OCI-LY3 (cell line): ENCODE results near the gene SAPCD2.

Source experiments
- H2AFZ ChIP-seq: fragments of 200-600, 300-600 bp; shearing (Covaris generic); 2 replicates; pipeline ENCODE4 v1.6.0; 2014; ENCODE audit warnings: antibody characterized with exemption, low read depth, low read length
- H3K27ac ChIP-seq: fragments of 200-600, 300-600 bp; sonication (generic); 2 replicates; pipeline ENCODE4 v1.5.1; 2014; ENCODE audit warnings: mild to moderate bottlenecking, low read length, moderate library complexity, mixed read lengths
- H3K27me3 ChIP-seq: fragments of 200-600, 300-600 bp; sonication (generic); 2 replicates; pipeline ENCODE4 v1.6.1; 2014; ENCODE audit warnings: low read depth, low read length, mixed read lengths
- H3K36me3 ChIP-seq: fragments of 200-600, 300-600 bp; sonication (generic); replicated peaks from 2 replicates; pipeline ENCODE3; 2014; ENCODE audit warnings: low read depth, low read length, mixed read lengths
- H3K4me1 ChIP-seq: fragments of 300-600, 200-600 bp; sonication (generic); 2 replicates; pipeline ENCODE4 v1.6.1; 2014; ENCODE audit warnings: low read length, mixed read lengths
- H3K4me2 ChIP-seq: fragments of 200-600, 300-600 bp; sonication (generic); 2 replicates; pipeline ENCODE4 v1.6.1; 2014; ENCODE audit warnings: low read length, mixed read lengths
- H3K4me3 ChIP-seq: fragments of 300-600, 200-600 bp; sonication (generic); 2 replicates; pipeline ENCODE4 v1.5.1; 2014; ENCODE audit warnings: antibody characterized with exemption, mild to moderate bottlenecking, low read length, moderate library complexity
- H3K79me2 ChIP-seq: fragments of 300-600, 200-600 bp; shearing (Covaris generic); 2 replicates; pipeline ENCODE4 v1.6.1; 2014; ENCODE audit warnings: mild to moderate bottlenecking, low read length, mixed read lengths
- H3K9ac ChIP-seq: fragments of 300-600, 200-600 bp; shearing (Covaris generic); 2 replicates; pipeline ENCODE4 v1.6.0; 2014; ENCODE audit warnings: mild to moderate bottlenecking, low read length, moderate library complexity
- H3K9me3 ChIP-seq: fragments of 200-600, 300-600 bp; shearing (Covaris generic); 2 replicates; pipeline ENCODE4 v1.6.1; 2014; ENCODE audit warnings: low read length, mixed read lengths; ENCODE audit not compliant: insufficient read depth
- H4K20me1 ChIP-seq: fragments of 200-600, 300-600 bp; sonication (generic); 2 replicates; pipeline ENCODE4 v1.6.1; 2016; ENCODE audit warnings: low read length, mixed read lengths; ENCODE audit not compliant: insufficient read depth
- CTCF ChIP-seq: fragments of 200-600, 300-600 bp; sonication (generic); IDR thresholded peaks from 2 replicates; pipeline ENCODE4 v1.5.1; 2014; ENCODE audit warnings: antibody characterized with exemption, low read length, low read depth
- EZH2phosphoT487 ChIP-seq: fragments of 200-600 bp; shearing (Covaris generic); IDR thresholded peaks from 2 replicates; pipeline ENCODE4 v1.6.1; 2018; ENCODE audit warnings: antibody characterized with exemption, mixed run types, low read depth

SAPCD2 gene

DNA sequence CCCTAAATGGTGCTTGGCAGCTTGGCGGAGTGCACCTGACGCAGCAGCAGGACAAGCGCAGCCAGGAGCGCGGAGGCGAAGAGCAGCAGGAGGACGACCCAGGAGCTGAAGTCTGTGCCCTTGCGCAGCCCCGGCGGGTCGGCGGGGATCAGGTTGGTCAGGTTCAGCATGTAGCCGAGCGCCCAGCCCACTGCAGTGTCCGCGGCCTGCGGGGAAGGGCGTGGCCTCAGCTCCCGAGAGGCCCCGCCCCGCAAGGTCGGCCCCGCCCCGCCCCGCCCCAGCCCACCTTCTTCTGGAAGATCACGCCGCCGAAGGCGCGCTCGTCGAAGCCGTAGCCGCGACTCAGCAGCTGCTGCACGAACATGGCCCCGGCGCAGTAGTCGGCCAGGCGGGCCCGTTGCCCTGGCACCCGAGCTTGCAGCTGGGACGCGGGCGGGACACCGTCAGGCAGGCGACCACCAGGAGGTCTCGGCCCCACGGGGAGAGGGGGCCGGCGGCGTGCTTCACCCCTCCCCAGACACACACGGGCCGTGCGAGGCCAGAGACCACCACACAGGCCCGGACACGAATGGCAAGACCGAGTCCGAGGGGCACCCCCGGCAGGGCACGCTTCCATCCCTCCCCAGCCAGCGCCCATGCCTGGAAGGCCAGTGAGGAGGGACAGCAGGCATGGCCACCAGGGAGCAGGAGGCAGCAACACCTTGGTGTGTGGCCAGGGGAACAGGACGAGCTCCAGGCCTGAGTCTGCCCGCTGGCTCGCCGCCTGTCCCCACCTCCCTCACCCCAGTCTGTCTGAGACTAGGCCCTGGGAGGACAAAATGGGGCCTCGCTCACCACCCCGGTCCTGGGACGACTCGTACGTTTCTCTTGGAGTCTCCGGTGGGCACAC, 21.5 kb downstream of the SAPCD2 start:
- Histone ChIP-seq H3K4me3 (no peak overlapping the region), H2AFZ (no peak overlapping the region)
- TF ChIP-seq EZH2phosphoT487, result no peak
- no peak for TF ChIP-seq CTCF

GRCh38 chr9:137046088-137046787, 24.1 kb downstream of the SAPCD2 start, which contains the start of gene NPDC1:
TSS of gene NPDC1 (minus strand) at chr9:137046177. CDS start at chr9:137045989, 188 bp downstream.
- Histone ChIP-seq H3K27ac (no peak within 1 kb of the TSS), H3K9ac (no peak within 1 kb of the TSS), H3K79me2 (no peaks in the 10 kb centered on the region), H3K4me3 (no peak within 1 kb of the TSS), H4K20me1 (0 out of 2 replicates have a peak, but pooled peaks cover 9% of the 10 kb centered on the region), H2AFZ (no peak within 1 kb of the TSS), H3K9me3 (no peaks in the 10 kb centered on the region), H3K4me1 (peaks cover 3% of the 10 kb centered on the region; the same call in 1 of the 2 replicates), H3K4me2 (peak within 1 kb of the TSS; percentile 29; the same call in 1 of the 2 replicates), H3K27me3 (peaks cover 27% of the 10 kb centered on the region), H3K36me3 (no peaks in the 10 kb centered on the region)
- TF ChIP-seq EZH2phosphoT487 (no peak), CTCF (peak; percentile 72)

More for the DNA sequence above, 21.5 kb downstream of the SAPCD2 start:
- Histone ChIP-seq H4K20me1 (0 out of 2 replicates have a peak, but pooled peaks cover 9% of the 10 kb centered on the region), H3K36me3 (no peaks in the 10 kb centered on the region), H3K27ac (no peak overlapping the region), H3K79me2 (no peaks in the 10 kb centered on the region), H3K4me2 (no peak overlapping the region), H3K4me1 (peaks cover 3% of the 10 kb centered on the region; the same call in 1 of the 2 replicates), H3K9me3 (no peaks in the 10 kb centered on the region), H3K27me3 (peaks cover 24% of the 10 kb centered on the region), H3K9ac (no peak overlapping the region)

GRCh38 chr9:137045294-137046087, 24.9 kb downstream of the SAPCD2 start:
- H3K79me2 ChIP-seq, result no peaks in the 10 kb centered on the region
- H3K27ac ChIP-seq, result no peak overlapping the region
- peaks cover 27% of the 10 kb centered on the region for H3K27me3 ChIP-seq
- H3K4me1 ChIP-seq, result peaks cover 3% of the 10 kb centered on the region; the same call in 1 of the 2 replicates
- H3K4me2 ChIP-seq, result no peak overlapping the region
- H3K4me3 ChIP-seq, result no peak overlapping the region
- no peaks in the 10 kb centered on the region for H3K36me3 ChIP-seq
- H3K9ac ChIP-seq, result no peak overlapping the region
- no peak overlapping the region for H2AFZ ChIP-seq
- no peak for TF ChIP-seq CTCF
- no peak for TF ChIP-seq EZH2phosphoT487
- H3K9me3 ChIP-seq, result no peaks in the 10 kb centered on the region
- 0 out of 2 replicates have a peak, but pooled peaks cover 9% of the 10 kb centered on the region for H4K20me1 ChIP-seq
